HG02981 (cell line): Measurements from ENCODE around the gene CST2.
"Not testable (repeated sequence)": the region's sequence is repeated elsewhere in the genome, so short reads cannot be mapped to it uniquely, and the experiment has no call there.

Experiments used
- ATAC-seq: cut with Tn5 transposase; IDR thresholded peaks from one replicate; pipeline ENCODE4 v1.9.1; 2021; ENCODE audit warnings: mild to moderate bottlenecking, moderate library complexity; ENCODE audit not compliant: unreplicated experiment

CST2 gene, protein sequence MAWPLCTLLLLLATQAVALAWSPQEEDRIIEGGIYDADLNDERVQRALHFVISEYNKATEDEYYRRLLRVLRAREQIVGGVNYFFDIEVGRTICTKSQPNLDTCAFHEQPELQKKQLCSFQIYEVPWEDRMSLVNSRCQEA

DNA sequence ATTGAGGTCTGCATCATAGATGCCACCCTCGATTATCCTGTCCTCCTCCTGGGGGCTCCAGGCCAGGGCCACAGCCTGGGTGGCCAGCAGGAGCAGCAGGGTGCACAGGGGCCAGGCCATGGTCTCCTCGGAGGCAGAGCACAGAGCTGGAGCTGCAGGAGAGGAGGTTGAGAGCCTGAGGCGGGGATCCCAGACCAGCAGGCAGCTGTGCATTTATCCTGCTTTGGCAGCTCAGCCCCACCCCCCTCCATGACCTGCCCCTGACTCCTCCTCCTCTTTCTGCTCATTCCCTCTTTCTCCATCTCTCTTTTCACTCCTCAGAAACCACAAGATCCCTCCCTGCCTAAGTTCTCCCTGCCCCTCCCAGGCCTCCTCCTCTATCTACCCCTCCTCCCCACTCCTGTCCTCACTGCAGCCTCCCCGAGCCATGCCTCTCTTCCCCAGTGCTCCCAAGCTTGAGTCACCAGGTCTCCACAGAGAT is at the start of gene CST2:
Gene CST2 (minus strand): TSS at position 189 of the 481 bp plus-strand sequence. CDS start 69 bp downstream, at position 120.
- ATAC-seq, result no peak

DNA sequence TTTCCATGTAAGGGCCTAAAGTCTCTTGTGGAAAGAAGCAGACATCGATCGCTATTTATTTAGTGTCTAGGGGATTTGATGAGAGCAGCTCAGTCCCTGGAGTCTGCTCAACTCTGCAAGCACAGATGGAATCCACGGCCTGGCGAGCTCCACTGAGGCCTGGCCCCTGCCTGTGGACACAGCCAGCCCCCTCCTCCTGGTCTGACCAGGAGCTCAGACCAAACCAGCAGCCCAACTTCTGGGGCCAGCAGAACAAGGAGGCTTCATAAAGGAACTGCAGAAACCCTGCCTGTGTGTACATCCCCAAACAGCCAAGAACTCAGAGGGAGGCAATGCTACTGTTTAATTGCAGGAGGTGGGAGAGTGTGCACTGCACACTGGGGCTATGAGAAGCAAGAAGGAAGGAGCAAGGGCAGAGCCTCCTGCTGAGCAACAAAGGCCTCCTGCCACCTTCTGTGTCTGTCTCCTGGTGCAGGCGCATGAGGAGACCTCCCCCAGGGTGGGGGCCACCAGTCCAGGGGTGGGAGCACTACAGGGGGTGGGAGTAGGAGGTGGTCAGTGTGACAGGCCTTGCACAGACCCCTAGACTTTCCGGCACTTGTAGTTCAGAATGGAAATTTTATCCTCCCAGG is 49.2 kb upstream of the CST2 start:
- no peak for ATAC-seq

DNA sequence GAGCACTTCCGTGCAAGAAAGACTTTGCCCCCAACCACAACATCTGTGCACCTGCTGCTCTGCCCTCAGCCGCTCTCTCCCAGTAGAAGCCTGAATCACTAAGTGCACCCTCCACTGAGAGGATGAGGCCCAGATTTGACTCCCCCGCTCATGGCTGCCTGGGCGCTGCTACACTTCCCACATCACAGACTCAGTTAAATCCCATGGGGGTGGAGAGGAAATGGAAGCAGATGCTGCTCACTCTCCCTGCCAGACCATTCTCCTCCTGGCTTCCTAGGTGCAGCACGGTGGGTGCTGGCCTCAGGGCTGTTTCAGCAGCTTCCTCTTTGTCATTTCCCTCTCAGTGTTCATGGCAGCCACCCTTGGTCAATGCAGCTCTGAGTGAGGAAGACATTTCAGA is 48.2 kb upstream of the CST2 start:
- ATAC-seq, result no peak

DNA sequence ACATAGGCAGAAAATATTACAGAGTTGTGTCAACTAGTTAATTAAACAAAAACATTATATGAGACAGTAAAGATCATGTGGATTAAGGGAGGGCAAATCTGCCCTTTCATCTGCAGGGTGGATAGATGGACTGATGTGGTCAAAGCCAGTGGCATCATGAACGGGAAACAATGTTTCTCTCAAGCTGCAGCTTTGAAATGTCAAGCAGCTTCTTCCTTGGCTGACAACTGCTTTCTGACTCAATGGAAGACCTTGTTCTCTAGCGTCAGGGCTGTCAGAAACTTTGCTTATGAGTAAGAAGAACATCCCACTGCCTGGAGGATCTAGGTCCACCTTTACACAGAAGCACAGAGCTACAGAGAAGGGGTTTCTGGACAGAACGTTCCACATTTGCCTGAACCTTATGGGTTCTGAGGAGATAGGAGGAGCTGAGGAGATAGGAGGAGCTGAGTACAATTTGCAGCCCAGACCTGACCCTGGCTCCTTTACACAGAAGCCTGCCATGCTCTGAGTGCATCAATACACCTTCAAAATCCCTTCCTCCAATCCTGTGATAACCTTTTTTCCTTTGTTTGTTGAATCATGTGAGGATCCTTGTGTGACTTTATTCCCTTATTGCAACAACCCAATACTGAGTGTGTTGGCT is 47.0 kb upstream of the CST2 start:
- ATAC-seq, result no peak

DNA sequence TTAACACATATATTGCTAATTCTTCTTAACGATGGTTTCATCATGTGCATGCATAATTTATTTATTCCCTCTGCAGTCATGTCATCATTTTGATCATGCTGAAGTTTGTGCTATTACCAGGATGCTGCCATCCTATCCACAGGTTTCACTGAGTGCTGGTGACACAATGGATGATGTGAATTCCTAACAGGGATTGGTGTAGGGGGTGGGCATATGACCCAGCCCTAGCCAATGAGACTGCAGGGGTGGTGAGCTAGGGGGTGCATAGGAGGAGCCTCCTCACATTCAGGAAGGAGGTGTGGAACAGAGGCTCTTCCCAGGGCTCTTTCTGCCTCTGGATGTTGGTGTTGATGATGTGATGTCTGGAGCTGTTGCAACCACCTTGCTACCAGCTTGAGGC is 45.5 kb upstream of the CST2 start:
- no peak for ATAC-seq

DNA sequence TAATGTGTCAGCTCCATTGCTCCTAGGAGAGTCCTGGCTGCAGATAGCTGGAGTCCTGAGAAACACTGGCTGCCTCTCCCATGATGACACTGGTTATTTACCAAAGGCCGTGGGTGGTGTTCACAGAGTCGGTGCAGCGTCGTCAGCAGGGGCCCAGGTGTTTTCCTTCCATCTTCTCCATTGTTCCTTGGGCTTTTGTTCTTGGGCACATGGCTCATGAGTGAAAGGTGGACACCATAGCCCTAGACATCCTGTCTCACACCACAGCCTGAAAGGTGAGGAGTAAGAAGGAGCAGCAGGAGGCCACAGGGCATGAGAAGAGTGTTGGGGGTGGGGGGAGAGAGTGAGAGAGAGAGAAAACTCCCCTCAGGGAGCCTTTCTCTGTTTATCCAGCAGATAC is 43.9 kb upstream of the CST2 start:
- ATAC-seq, result no peak

DNA sequence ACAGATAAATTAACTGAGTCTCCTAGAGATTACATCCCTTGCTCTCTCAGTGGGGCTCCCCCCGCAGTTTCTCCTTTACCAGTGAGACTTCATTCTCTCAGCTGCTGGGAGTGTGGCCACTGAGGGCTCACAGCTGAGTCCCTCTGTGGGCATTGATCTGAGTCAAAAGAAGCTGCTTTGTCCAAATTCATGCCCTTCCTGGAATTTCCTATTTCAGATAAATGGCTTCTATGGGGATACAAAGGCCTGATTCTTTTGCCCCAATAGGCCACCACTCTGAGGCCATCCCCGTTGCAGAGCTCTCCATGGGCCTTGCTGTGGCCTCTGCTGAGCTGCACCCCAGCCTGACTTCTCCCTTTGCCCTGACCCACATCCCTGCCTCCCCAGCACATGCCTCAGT is 43.0 kb upstream of the CST2 start:
- no peak for ATAC-seq

DNA sequence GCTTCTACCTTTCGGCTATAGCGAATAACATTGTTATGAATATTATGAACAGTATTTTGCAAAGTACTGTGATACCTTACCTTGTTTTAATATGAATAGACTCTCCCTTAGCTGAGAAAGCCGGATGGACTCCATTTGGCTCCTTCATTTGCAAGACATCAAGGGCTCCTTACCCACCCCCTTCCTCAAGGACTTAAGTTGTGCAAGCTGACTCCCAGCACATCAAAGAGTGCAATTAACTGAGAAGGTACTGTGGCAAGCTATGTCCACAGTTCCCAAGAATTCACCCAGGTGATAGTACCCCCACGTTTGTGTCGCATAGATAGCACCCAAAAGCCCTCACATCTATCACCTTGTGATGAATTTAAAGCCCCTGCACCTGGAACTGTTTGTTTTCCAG is 41.8 kb upstream of the CST2 start:
- no peak for ATAC-seq

DNA sequence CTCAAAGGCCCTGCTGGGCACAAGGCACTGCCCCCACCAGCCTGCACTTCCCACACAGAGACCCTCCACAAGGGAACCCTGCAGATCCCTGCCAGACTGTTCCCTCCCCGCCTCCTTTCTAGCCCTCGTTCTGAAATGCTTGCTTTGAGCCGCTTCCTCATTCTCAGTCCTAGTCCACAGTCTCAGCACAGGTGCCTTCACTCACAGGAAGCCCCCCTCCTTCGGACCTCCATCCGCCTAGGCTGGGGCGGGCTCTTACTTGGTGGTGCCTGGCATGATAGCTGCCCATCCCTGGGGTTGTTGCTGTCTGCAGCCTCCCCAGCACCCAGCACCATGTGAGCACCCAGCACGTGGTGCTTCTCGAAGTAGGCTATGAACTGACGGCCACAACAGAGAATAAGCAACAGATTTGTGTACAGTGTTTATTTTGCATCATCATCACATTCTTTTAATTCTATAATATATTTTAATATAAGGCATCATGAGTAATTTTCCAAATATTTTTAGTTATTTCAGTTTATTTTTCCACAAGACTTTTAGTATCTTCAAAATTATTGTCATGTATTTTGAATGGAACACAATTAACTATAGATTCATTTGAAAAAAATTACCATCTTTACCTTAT is 40.7 kb upstream of the CST2 start:
- ATAC-seq, result no peak

DNA sequence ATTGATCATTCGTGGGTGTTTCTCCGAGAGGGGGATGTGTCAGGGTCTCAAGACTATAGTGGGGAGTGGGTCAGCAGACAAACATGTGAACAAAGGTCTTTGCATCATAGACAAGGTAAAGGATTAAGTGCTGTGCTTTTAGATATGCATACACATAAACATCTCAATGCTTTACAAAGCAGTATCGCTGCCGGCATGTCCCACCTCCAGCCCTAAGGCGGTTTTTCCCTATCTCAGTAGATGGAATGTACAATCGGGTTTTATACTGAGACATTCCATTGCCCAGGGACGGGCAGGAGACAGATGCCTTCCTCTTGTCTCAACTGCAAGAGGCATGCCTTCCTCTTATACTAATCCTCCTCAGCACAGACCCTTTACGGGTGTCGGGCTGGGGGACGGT is 34.2 kb upstream of the CST2 start:
- ATAC-seq, result not testable (repeated sequence)

DNA sequence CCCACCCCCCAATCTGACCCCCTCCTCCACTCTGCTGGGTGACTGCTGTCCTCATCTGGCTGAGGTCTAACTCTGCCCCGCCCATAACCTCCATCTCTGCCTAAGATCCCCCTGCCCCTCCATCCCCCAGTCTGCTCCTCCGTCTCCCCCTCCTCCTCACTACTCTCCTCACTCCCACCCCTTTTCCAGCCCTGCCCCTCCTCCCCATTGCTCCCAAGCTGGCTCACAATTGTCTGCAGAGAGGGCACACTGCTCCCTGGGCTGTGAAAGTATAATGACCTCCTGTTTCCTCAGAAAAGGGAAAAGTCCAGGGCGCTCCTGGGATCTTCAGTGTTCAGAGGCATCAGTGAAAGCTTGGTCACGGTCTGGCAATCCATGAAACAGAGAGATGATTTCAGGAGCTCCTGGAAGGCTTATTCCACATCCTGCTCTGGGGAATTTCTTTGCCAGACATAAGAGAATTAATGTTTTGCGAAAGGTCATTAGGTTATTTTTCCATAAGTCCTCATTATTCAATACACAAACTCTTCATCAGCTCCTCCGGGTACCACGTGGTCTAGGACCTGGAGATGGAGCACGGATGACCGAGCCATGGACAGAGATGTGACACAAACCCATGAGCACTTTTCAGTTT is 31.6 kb upstream of the CST2 start:
- ATAC-seq, result no peak

DNA sequence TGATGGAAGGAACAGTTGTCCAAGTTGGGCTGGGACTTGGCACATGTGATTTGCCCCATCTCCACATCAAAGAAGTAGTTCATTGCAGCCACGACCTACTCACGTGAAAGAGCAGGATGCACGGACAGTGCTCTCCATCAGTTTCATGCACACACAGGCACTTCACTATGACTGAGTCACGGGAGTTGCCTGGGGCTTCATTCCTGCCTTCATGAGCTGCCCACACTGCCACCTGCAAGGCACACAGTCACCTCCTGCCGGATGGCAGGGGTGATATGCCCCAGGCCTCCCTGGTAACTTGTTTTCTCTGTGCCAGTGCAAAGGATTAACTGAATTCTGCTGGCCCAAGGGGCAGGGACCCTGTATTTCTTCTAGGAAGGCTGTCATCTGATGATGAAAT is 30.2 kb upstream of the CST2 start:
- ATAC-seq, result no peak

DNA sequence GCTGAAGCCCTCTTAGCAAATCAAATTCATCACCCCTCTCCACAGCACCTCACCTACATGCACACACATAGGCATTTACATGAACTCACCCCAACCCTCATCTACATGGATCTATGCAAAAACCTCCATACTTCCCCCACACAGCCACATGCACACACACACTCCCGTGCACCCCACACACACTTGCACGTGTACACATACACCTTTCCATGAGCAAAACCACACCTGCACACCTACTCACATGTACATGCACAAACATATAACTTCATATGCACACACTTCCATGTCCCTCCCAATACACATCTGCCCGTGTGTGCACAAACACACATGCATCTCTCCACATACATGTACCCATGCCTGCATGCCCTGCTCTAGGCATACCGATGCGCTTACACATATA is 29.7 kb upstream of the CST2 start:
- ATAC-seq, result no peak

DNA sequence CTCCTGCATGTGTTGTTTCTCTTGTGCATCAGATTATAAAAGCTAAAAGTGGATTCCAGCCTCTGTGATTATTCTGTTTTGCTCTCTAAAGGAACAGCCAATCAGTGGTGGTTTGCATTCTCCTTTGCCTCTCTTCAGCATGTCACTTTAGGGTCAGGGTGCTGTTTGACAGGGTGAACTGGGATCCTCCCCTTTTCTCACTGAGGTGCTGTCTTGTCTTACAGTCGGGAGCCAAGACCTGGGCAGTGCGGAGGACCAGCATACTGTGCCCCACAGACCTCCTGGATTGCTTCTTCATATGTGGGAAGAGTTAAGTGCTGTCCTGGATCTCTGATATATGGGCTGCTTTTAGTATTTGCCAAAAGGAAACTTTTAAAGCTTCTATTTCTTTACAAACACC is 15.2 kb upstream of the CST2 start:
- no peak for ATAC-seq

DNA sequence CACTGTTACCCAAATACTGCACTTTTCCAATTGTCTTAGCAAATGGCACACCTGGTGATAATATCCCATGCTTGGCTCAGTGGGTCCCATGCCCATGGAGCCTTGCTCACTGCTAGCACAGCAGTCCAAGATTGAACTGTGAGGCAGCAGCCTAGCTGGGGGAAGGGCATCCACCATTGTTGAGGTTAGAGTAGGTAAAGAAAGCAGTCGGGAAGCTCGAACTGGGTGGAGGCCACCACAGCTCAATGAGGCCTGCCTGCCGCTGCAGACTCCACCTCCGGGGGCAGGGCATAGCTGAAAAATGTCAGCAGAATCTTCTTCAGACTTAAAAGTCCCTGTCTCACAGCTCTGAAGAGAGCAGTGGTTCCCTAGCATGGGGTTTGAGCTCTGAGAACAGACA is 9.2 kb upstream of the CST2 start:
- ATAC-seq, result no peak

DNA sequence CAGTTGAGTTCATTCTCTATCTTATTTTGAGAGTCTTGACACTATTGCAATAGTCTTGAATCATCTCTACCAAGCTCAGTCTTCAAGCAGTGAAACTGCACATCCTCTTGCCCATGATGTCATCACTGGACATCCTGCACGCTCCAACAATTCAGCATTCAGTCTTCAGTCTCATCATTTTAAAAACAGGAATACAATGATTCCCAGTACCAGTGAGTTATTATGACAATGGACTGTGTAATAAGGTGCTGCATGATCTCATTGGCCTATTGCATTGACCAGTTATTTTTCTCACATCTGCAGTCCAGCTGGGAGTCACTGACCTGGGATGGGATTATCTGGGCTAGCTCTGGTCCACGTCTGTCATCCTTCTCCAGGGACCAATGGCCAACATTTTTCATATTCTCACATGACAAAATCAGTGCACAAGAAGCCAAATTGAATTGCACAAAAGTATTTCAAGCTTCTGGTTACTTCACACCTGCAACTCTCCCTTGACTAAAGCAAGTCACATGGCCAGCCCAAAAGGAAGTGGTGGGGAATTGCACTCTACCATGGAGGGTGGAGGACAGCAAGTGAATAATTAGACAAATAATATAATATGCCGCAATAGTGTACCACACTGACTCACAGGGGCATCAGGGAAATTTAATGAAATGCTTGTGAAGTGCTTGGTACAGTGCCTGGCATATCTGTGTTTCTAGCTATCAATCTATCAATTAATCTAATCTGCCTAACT is 6.4 kb upstream of the CST2 start:
- ATAC-seq, result no peak

DNA sequence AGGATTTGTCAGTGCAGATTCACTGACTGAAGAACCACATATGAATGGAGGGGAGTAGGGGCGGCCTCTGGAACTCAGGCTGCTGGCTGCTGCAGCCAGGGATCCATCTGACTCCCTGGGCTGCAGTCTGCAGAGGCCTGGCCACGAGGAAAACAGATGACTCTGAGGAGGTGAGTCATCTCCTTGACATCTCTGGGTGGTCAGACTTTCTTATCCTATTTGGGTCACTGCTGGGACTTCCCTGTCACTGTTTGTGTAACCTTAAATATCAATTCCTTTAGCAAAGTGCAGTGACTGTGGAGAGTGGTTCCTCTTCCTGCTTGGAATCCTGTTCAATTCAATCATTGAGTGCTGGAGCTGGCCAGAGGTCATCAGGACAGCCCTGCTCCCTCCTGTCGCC is 5.4 kb upstream of the CST2 start:
- ATAC-seq, result not testable (repeated sequence)

DNA sequence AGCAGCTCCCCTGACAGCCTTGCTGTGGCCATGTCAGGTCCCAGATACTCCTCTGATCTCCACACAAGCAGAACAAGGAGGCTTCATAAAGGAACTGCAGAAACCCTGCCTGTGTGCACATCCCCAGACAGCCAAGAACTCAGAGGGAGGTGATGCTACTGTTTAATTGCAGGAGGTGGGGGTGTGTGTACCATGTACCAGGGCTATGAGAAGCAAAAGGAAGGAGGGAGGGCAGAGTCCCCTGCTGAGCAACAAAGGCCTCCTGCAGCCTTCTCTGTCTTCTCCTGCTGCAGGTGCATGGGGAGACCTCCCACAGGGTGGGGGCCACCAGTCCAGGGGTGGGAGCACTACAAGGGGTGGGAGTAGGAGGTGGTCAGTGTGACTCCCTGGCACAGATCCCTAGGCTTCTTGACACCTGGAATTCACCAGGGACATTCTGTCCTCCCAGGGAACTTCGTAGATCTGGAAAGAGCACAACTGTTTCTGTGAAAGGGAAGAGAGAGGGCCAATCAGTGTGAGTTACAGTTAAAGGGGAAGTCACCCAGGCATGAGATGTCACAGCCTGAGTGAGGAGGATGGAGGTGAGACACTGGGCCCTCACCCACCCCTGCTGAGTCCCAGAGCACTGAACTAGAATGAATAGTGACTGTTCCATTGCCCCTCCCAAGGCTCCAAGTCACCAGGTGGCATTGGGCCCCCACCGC is 2.8 kb downstream of the CST2 start:
- no peak for ATAC-seq

DNA sequence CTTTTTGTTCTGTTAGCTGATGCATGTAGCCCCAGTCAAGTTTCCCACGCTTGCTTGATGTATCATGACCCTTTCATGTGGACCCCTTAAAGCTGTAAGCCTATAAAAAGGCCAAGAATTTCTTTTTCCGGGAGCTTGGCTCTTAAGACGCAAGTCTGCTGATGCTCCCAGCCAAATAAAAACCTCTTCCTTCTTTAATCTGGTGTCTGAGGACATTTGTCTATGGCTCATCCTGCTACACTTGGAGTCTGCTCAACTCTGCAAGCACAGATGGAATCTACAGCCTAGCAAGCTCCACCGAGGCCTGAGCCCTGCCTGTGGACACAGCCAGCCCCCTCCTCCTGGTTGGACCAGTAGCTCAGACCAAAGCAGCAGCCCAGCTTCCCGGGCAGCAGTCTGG is 3.4 kb downstream of the CST2 start:
- no peak for ATAC-seq

DNA sequence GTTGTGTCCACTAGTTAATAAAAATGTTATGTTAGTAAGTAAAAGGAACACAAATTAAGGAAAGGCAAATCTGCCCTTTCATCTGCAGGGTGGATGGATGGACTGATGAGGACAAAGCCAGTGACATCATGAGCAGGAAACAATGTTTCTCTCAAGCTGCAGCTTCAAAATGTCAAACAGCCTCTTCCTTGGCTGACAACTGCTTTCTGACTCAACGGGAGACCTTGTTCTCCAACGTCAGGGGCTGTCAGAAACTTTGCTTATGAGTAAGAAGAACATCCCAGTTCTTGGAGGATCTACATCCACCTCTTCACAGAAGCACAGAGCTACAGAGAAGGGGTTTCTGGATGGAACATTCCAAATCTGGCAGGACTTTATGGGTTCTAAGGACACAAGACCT is 6.0 kb downstream of the CST2 start:
- no peak for ATAC-seq
